GM12878 (cell line): ENCODE results near the gene KIF20B.

Experiments
- CTCF ChIP-seq, 3 experiments: IDR thresholded peaks in 2 of 3; conservative IDR thresholded peaks in 1 of 3; 2 replicates each; pipeline ENCODE4 v1.5.1; 2011; ENCODE audit warnings: low read depth in 3 of 3, low read length in 3 of 3, mild to moderate bottlenecking in 3 of 3, control low read depth in 2 of 3, moderate library complexity in 2 of 3, inconsistent platforms in 1 of 3, mixed read lengths in 1 of 3; ENCODE audit not compliant: control insufficient read depth in 2 of 3, insufficient read depth in 1 of 3; ENCODE audit errors: extremely low read depth in 1 of 3
- EGR1 ChIP-seq, 2 experiments: IDR thresholded peaks; 1 replicate in 1 of 2; 2 replicates in 1 of 2; pipeline ENCODE4 v1.6.1; 2011 to 2012; ENCODE audit warnings: low read depth in 2 of 2, low read length in 2 of 2, borderline replicate concordance in 1 of 2, mild to moderate bottlenecking in 1 of 2, moderate library complexity in 1 of 2
- EZH2 ChIP-seq: IDR thresholded peaks from 2 replicates; pipeline ENCODE4 v1.6.1; 2012; ENCODE audit warnings: low read depth, mild to moderate bottlenecking, control low read depth, inconsistent platforms, low read length, borderline replicate concordance; ENCODE audit not compliant: control insufficient read depth
- PKNOX1 ChIP-seq: fragments of 450-650 bp; IDR thresholded peaks from 2 replicates; pipeline ENCODE4 v1.6.1; 2016; ENCODE audit warnings: mild to moderate bottlenecking
- STAT1 ChIP-seq: fragments of 450-650 bp; conservative IDR thresholded peaks from 2 replicates; pipeline ENCODE4 v1.6.1; 2014; ENCODE audit warnings: antibody characterized with exemption, mild to moderate bottlenecking
- TCF7 ChIP-seq: IDR thresholded peaks from 2 replicates; pipeline ENCODE4 v1.6.1; 2014; ENCODE audit warnings: antibody characterized with exemption, borderline replicate concordance

GRCh38 chr10:89738551-89739209, 37.3 kb downstream of the KIF20B start:
- TF ChIP-seq EGR1 (IDR thresholded peaks at IDR 0.05; ENCODE audit: borderline replicate concordance in 1 of 2, low read depth in 2 of 2, low read length in 2 of 2) (no peak), CTCF (IDR thresholded peaks at IDR 0.05 in 2 of 3, conservative IDR thresholded peaks at IDR 0.05 in 1 of 3; ENCODE audit: control insufficient read depth in 2 of 3, extremely low read depth in 1 of 3, insufficient read depth in 1 of 3, low read depth in 3 of 3, low read length in 3 of 3) (no peak), EZH2 (no peak), TCF7 (no peak), PKNOX1 (peak; percentile 15; the same call in 1 of the 2 replicates), STAT1 (no peak)
